Measurements from ENCODE around the gene INTS11. TPM values are rescaled to one million over a fixed set of nuclear protein-coding genes. Genes with fewer than 3 reads are reported as not detected.

The INTS11 gene
- total RNA-seq, 1 donor from 2014 or later = 106 TPM

DNA sequence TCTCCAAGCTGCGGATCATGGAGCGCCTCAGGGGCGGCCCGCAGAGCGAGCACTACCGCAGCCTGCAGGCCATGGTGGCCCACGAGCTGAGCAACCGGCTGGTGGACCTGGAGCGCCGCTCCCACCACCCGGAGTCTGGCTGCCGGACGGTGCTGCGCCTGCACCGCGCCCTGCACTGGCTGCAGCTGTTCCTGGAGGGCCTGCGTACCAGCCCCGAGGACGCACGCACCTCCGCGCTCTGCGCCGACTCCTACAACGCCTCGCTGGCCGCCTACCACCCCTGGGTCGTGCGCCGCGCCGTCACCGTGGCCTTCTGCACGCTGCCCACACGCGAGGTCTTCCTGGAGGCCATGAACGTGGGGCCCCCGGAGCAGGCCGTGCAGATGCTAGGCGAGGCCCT lies 2.8 kb upstream of the INTS11 start:
- Mint-ChIP-seq H3K4me3 (ENCODE audit: unreplicated experiment) (no peak overlapping the region), H3K36me3 (ENCODE audit: unreplicated experiment) (no peaks in the 10 kb centered on the region), H3K27me3 (ENCODE audit: unreplicated experiment) (no peaks in the 10 kb centered on the region), H3K9me3 (ENCODE audit: unreplicated experiment) (no peaks in the 10 kb centered on the region), H3K27ac (ENCODE audit: unreplicated experiment) (no peak overlapping the region), H3K4me1 (ENCODE audit: unreplicated experiment) (peaks cover 36% of the 10 kb centered on the region)
- TF ChIP-seq, protein P1, sequence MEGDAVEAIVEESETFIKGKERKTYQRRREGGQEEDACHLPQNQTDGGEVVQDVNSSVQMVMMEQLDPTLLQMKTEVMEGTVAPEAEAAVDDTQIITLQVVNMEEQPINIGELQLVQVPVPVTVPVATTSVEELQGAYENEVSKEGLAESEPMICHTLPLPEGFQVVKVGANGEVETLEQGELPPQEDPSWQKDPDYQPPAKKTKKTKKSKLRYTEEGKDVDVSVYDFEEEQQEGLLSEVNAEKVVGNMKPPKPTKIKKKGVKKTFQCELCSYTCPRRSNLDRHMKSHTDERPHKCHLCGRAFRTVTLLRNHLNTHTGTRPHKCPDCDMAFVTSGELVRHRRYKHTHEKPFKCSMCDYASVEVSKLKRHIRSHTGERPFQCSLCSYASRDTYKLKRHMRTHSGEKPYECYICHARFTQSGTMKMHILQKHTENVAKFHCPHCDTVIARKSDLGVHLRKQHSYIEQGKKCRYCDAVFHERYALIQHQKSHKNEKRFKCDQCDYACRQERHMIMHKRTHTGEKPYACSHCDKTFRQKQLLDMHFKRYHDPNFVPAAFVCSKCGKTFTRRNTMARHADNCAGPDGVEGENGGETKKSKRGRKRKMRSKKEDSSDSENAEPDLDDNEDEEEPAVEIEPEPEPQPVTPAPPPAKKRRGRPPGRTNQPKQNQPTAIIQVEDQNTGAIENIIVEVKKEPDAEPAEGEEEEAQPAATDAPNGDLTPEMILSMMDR (IDR thresholded peaks at IDR 0.05) = no peak
- DNase-seq (ENCODE audit: extremely low spot score, unreplicated experiment) = no peak

GRCh38 chr1:1326075-1326605 lies 1.7 kb upstream of the INTS11 start:
- peak overlapping the region; percentile 68 for H3K4me3 Mint-ChIP-seq (ENCODE audit: unreplicated experiment)

DNA sequence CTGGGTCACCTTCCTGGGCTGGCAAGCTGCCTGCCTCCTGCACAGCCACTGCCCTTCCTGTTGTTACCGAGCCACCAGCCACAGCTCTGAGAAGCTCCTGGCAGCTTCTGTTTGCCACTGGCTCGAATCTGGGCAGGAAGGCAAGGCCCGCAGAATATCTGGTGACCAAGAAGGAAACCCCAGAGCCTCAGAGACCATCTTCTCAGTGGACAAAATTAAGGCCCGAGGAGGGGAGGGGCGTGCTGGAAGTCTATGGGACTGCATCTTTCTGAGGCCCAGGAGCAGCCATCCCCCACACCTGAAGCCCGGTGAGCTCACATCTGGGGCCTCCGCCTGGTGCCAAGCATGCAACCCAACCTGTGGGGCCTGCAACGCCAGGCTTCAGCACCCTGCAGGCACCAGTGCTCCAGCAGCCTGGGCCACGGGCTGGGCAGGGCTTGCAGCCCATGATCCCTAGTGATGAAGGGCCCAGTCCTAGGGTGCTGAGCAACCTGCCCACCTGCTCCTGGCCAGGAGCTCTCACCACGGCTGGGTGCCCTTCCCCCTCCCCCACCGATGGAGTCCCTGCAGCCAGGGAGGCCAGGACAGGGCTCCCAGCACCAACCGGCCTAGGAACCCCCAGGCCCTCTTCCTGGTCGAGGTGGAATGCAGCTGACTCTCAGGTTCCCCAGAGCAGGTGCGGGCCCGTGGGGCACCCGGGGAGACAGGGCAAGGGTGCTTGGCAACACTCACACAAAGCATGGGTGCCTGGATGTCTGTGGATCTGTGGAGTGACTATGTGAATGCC lies 1.0 kb upstream of the INTS11 start:
- Mint-ChIP-seq H3K27ac (ENCODE audit: unreplicated experiment) (no peak overlapping the region), H3K36me3 (ENCODE audit: unreplicated experiment) (no peaks in the 10 kb centered on the region), H3K4me3 (ENCODE audit: unreplicated experiment) (peak overlapping the region; percentile 68), H3K4me1 (ENCODE audit: unreplicated experiment) (peaks cover 28% of the 10 kb centered on the region), H3K27me3 (ENCODE audit: unreplicated experiment) (no peaks in the 10 kb centered on the region), H3K9me3 (ENCODE audit: unreplicated experiment) (no peaks in the 10 kb centered on the region)
- TF ChIP-seq, protein P1 (IDR thresholded peaks at IDR 0.05) = no peak
- DNase-seq (ENCODE audit: extremely low spot score, unreplicated experiment) = no peak

More at GRCh38 chr1:1326075-1326605, 1.7 kb upstream of the INTS11 start:
- DNase-seq (ENCODE audit: extremely low spot score, unreplicated experiment) = no peak
- TF ChIP-seq, protein P1 (IDR thresholded peaks at IDR 0.05) = no peak
- H3K36me3 Mint-ChIP-seq (ENCODE audit: unreplicated experiment) = no peaks in the 10 kb centered on the region
- no peaks in the 10 kb centered on the region for H3K9me3 Mint-ChIP-seq (ENCODE audit: unreplicated experiment)
- H3K4me1 Mint-ChIP-seq (ENCODE audit: unreplicated experiment) = peaks cover 35% of the 10 kb centered on the region
- no peaks in the 10 kb centered on the region for H3K27me3 Mint-ChIP-seq (ENCODE audit: unreplicated experiment)
- H3K27ac Mint-ChIP-seq (ENCODE audit: unreplicated experiment) = no peak overlapping the region

GRCh38 chr1:1324084-1324523 lies 356 bp downstream of the INTS11 start:
- peaks cover 23% of the 10 kb centered on the region for H3K4me1 Mint-ChIP-seq (ENCODE audit: unreplicated experiment)
- no peaks in the 10 kb centered on the region for H3K27me3 Mint-ChIP-seq (ENCODE audit: unreplicated experiment)
- DNase-seq (ENCODE audit: extremely low spot score, unreplicated experiment) = no peak
- H3K9me3 Mint-ChIP-seq (ENCODE audit: unreplicated experiment) = no peaks in the 10 kb centered on the region
- TF ChIP-seq, protein P1 (IDR thresholded peaks at IDR 0.05) = no peak
- peak overlapping the region; percentile 77 for H3K27ac Mint-ChIP-seq (ENCODE audit: unreplicated experiment)
- peak overlapping the region; percentile 85 for H3K4me3 Mint-ChIP-seq (ENCODE audit: unreplicated experiment)
- H3K36me3 Mint-ChIP-seq (ENCODE audit: unreplicated experiment) = peaks cover 4% of the 10 kb centered on the region

DNA sequence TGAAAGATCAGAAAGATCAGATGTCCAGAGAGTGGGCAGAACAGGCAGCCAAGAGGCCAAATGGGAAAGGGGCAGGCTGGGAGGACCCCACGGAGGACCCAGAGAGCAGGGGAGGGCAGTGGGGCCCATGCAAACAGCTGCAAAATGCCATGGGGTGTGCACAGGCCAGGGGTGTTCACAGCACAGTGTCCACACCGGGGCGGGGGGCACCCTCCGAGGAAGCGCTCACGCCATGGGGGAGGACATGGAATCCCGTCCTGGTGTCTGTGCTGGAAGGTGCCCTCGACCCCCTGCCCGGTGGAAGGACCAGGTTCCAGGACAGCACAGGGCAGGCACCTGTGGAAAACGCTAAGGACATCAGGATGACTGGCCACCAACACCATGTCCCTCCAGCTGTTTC lies 1.5 kb downstream of the INTS11 start:
- Mint-ChIP-seq H3K27ac (ENCODE audit: unreplicated experiment) (no peak overlapping the region), H3K9me3 (ENCODE audit: unreplicated experiment) (no peaks in the 10 kb centered on the region)

More for the DNA sequence above, 1.5 kb downstream of the INTS11 start:
- Mint-ChIP-seq H3K4me3 (ENCODE audit: unreplicated experiment) (peak overlapping the region; percentile 80), H3K27me3 (ENCODE audit: unreplicated experiment) (no peaks in the 10 kb centered on the region), H3K36me3 (ENCODE audit: unreplicated experiment) (peaks cover 4% of the 10 kb centered on the region), H3K4me1 (ENCODE audit: unreplicated experiment) (peaks cover 30% of the 10 kb centered on the region)
- TF ChIP-seq, protein P1 (IDR thresholded peaks at IDR 0.05) = no peak
- DNase-seq (ENCODE audit: extremely low spot score, unreplicated experiment) = no peak
